Measurements from ENCODE around the gene DDX21. TPM values are rescaled to one million over a fixed set of nuclear protein-coding genes. Genes with fewer than 3 reads are reported as not detected.
A peak's percentile ranks its signal among the peaks of the same experiment; 100 is the strongest.

DDX21 gene
- total and polyA plus RNA-seq, 9 of the 15 experiments (the other 6 are each of a cell fraction or from before 2014, with no cell fraction given): 143 to 365 (median 281) TPM

- TF ChIP-seq CHD7 (IDR thresholded peaks at IDR 0.05; ENCODE audit: low read depth, low read length) (no peak), CSDE1 (IDR thresholded peaks at IDR 0.05) (no peak), RNF2 (IDR thresholded peaks at IDR 0.05) (no peak), CBX8 (IDR thresholded peaks at IDR 0.05; ENCODE audit: borderline replicate concordance, extremely low read depth, low read depth, low read length, poor library complexity, severe bottlenecking) (no peak), MEIS2 (IDR thresholded peaks at IDR 0.05; ENCODE audit: partially characterized antibody) (no peak), XRCC5 (IDR thresholded peaks at IDR 0.05; ENCODE audit: low read depth, low read length) (no peak), KAT8 (IDR thresholded peaks at IDR 0.05; ENCODE audit: low read depth) (no peak), MAZ (CRISPR knock-in tag; conservative IDR thresholded peaks at IDR 0.05 in 1 of 2, IDR thresholded peaks at IDR 0.05 in 1 of 2) (peak; percentile 23 to 30; a peak in 1 of 4 replicates), E2F5 (CRISPR knock-in tag; IDR thresholded peaks at IDR 0.05) (no peak), ATF2 (CRISPR knock-in tag; IDR thresholded peaks at IDR 0.05) (no peak), IRF9 (tag; IDR thresholded peaks at IDR 0.05) (no peak), HMG20A (CRISPR knock-in tag; conservative IDR thresholded peaks at IDR 0.05) (no peak)
Observed at GRCh38 chr10:69018613-69019012, 62.6 kb downstream of the DDX21 start (continued).

All from K562 (cell line).